HL-60 (cell line): ENCODE data around the gene GLDN.

Source experiments
- GABPA ChIP-seq: IDR thresholded peaks from 2 replicates; pipeline ENCODE4 v1.6.1; 2012; ENCODE audit warnings: low read depth
- POLR2AphosphoS5 ChIP-seq: IDR thresholded peaks from 2 replicates; pipeline ENCODE4 v1.6.1; 2012; ENCODE audit warnings: low read depth
- REST ChIP-seq: IDR thresholded peaks from 2 replicates; pipeline ENCODE4 v1.6.1; 2012; ENCODE audit warnings: low read depth; ENCODE audit not compliant: insufficient replicate concordance
- TF ChIP-seq, protein P1 (sequence below): IDR thresholded peaks from one replicate; pipeline ENCODE4 v1.5.1; 2011; ENCODE audit warnings: low read length, control low read depth, inconsistent platforms; ENCODE audit not compliant: insufficient read depth

DNA sequence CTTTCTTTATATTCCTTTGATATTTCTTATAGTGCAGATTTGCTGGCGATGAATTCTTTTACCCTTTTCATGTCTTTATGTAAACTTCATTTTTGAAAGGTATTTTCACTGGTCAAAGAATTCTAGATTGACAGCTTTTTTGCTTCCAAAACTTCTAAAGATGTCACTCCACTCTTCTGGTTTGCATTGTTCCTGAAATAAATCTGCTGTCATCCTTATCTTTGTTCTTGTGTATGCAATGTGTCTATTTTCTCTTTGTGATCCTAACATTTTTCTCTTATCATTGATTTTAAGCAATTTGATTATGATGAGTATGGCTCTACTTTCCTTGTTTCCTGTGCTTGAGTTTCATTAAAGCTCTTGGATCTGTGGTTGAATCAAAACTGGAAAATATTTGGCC is 103.4 kb downstream of the GLDN start:
- TF ChIP-seq, protein P1, sequence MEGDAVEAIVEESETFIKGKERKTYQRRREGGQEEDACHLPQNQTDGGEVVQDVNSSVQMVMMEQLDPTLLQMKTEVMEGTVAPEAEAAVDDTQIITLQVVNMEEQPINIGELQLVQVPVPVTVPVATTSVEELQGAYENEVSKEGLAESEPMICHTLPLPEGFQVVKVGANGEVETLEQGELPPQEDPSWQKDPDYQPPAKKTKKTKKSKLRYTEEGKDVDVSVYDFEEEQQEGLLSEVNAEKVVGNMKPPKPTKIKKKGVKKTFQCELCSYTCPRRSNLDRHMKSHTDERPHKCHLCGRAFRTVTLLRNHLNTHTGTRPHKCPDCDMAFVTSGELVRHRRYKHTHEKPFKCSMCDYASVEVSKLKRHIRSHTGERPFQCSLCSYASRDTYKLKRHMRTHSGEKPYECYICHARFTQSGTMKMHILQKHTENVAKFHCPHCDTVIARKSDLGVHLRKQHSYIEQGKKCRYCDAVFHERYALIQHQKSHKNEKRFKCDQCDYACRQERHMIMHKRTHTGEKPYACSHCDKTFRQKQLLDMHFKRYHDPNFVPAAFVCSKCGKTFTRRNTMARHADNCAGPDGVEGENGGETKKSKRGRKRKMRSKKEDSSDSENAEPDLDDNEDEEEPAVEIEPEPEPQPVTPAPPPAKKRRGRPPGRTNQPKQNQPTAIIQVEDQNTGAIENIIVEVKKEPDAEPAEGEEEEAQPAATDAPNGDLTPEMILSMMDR = no peak
- TF ChIP-seq POLR2AphosphoS5 = no peak
- TF ChIP-seq REST = no peak
- TF ChIP-seq GABPA = no peak
